ENCODE results near the gene ATP6V1A. TPM values are rescaled to one million over a fixed set of nuclear protein-coding genes. Genes with fewer than 3 reads are reported as not detected.

ATP6V1A gene
- total RNA-seq, 2 donors from 2014 or later = 48.8 to 69.5 TPM

DNA sequence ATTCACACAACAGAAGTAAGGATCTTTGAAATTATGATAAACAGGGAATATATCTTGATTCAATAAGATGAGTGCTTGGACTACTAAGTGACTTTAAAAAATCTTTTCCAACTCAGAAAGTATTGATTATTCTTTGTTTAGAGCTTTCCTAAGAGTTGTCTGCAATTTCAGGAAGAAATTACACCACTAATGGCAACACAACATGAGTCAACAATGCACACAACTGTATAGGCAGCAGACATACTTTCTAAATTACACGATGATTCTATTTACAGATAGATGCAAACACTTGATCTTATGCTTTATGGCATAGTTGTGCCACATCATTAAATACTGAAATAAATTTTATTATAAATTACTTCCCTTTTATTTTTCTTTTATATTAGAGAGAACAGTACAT is 5.2 kb upstream of the ATP6V1A start:
- no peak for ATAC-seq
- DNase-seq (ENCODE audit: low spot score in 2 of 2) = no peak
- H3K27ac Mint-ChIP-seq = no peak overlapping the region
- peaks cover 25 to 29% of the 10 kb centered on the region in 2 donors for H3K36me3 Mint-ChIP-seq
- no peaks in the 10 kb centered on the region for H3K9me3 Mint-ChIP-seq

DNA sequence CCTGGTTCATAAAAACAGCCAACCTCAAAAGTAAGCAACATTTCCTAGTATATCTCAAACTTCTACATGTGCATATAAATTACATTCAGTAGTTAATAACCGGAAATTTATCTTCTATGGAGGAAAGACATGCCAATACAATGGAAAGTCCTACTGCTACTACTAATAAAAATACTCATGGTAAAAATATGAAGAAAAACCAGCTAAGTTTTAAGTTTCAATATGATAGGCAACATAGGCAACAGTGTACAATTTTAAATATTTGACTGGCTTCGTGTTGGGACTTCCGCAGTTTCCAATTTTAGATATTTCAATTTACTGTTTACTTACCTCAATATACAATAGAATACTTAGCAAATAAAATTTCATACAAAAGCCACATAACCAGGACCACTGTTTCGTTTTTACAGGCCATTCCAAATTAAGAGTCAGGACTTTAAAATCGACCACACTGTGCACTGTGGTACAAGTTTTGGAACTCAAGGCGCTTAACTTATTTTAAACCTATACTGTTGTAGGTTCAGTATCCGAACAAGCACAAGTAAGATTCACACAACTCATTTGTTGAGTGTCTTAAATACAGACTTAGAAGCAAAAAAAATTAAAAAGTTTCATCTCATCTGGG is 3.7 kb upstream of the ATP6V1A start:
- H3K9me3 Mint-ChIP-seq = no peaks in the 10 kb centered on the region
- H3K27ac Mint-ChIP-seq = peak overlapping the region in 1 of 2 donors; percentile 85
- DNase-seq (ENCODE audit: low spot score in 2 of 2) (no peak), ATAC-seq (no peak)
- H3K36me3 Mint-ChIP-seq = peaks cover 30 to 35% of the 10 kb centered on the region in 2 donors

DNA sequence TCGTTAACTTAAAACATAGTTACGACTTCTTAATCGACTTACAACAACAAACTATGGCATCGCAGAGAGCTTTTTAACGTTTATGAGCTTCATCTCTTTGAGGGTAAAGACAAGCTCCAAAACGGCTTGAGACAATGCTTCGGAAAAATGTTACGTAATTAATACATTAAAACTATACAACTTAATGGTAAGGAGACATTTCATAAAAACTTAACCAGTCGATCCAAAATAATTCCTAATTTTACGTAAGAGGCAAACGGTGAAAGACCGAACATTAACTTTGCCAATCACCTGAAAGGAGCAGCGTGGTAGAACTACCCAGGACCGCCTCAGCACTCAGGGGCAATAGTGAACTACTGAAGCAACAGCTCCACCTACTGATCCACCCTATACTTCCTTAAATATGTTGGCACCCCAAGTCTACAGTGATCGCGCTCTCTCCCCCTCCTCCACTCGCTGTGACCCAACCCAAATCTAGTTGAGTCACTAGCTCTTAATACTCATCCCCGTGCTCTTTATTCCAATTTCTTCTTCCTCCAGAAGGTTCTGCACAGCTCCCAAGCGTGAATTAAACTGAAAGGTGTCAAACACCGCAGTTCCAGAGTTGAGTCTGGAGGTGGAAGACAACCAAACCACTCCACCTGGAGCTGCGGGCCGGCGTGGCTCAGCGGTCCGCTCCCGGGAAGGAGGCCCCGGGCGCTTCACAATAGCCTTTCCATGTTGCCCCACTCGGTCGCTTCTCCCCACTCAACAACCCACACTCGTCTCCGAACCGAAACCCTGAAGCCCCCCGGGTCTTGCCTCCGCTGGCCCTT is 1.7 kb upstream of the ATP6V1A start:
- H3K27ac Mint-ChIP-seq = peak overlapping the region; percentile 99 to 100
- ATAC-seq (peak; percentile 67 to 72), DNase-seq (ENCODE audit: low spot score in 2 of 2) (peak; percentile 73 to 79)
- H3K9me3 Mint-ChIP-seq = no peaks in the 10 kb centered on the region
- peaks cover 30 to 35% of the 10 kb centered on the region in 2 donors for H3K36me3 Mint-ChIP-seq

DNA sequence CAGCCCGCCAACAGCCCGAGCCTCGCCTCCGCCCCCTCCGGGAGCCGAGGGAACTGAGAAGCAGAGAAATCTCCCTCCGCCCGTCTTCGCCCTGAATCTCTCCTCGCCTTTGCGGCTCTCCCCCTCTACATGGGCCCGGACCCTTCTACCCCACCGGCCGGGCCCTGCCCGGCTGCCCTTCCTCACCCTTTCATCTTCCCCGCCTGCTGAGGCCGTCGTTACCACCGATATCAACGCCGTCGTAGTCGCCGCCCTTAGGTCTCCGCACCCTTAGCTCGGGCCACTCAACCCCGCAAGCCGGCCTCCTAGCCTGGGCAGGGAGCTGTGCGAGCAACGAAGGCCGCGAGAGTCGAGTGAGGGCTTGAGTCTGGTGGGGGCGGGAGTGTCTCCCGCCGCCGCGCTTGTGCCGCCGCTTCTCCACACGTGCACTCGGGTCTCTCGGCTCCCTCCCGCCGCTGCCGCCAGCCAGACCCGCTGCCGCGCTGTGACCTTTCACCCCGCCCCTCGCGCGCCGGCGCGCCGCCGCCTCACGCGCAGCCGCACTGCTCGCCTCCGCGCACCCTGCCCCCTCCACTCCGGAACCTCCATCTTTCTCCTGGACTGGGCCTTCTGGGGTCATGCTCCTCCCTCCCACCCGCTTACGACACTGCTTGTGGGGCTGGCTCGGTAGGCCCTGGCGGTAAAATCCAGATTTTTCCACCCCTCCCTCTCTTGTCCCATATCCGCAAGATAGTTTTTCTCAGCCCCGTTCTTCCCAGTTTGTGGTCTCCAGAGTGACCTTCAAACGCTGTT is 883 bp upstream of the ATP6V1A start, which contains the start of gene NAA50:
TSS of gene NAA50 (minus strand) at position 494 of the 792 bp plus-strand sequence. CDS start at position 194, 300 bp downstream.
- H3K27ac Mint-ChIP-seq = peak within 1 kb of the TSS; percentile 100

DNA sequence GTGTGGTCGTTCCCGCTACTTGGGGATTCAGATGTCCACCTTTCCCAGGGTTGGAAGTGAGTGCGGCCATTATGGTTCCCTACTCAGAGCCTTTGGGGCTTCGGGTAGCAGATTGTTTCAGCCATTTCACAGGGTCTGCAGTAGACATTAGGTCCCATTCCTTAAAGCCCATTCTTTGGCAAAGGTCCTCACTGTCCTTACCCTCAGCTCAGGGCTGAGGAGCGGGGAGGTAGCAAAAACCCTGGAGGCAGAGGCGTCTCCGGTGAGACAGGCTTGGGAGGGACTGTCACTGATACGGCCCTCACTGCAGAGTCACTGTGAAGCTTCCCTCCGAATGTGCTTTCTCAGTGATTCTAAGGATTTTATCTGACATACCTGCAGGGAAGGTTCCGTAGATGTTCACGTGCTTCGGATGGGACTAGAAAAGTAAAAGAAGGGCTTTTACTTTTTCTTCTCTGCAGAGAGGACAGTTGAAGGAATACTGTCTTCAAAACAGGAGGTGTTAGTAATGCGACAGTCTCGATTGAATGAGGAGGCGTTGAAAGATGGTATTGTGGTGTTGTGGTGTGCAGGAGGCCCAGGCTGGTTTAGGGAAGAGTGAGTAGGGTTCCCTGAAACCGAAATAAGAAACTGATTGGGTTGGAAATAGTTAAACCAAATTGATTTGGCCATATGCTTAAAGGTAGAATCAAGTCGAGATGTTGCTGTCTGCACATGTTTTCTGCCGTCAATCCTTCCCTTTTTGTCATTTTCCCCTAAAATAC is 630 bp downstream of the ATP6V1A start:
- Mint-ChIP-seq H3K27ac (peak overlapping the region; percentile 100), H3K36me3 (peaks cover 30 to 35% of the 10 kb centered on the region in 2 donors), H3K9me3 (no peaks in the 10 kb centered on the region)
- DNase-seq (ENCODE audit: low spot score in 2 of 2) = peak; percentile 38 to 57
- peak; percentile 46 to 49 for ATAC-seq

More for the DNA sequence above, 883 bp upstream of the ATP6V1A start, which contains the start of gene NAA50:
- no peaks in the 10 kb centered on the region for H3K9me3 Mint-ChIP-seq
- ATAC-seq = peak; percentile 71 to 76
- peaks cover 30 to 35% of the 10 kb centered on the region in 2 donors for H3K36me3 Mint-ChIP-seq
- DNase-seq (ENCODE audit: low spot score in 2 of 2) = peak; percentile 85 to 89

DNA sequence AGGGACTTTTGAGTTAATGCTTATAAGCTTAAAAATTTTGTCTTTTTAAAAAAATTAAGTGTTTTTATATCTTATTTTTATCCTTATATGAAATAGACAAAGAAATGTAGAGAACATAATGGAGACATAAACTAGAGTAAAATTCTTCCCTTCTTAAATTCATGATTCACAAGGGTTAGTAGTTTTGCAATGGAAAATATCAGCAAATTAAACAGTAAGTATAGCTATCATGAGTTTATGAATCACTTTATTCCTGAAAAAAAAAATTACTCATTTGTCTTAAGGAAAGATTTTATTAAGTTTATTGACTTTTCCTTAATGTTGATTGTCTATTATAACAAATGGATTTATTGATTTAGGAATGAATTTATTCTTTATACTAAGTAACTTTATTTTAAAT is 4.3 kb downstream of the ATP6V1A start:
- Mint-ChIP-seq H3K36me3 (peaks cover 10 to 11% of the 10 kb centered on the region in 2 donors), H3K27ac (no peak overlapping the region), H3K9me3 (no peaks in the 10 kb centered on the region)
- DNase-seq (ENCODE audit: low spot score in 2 of 2) (no peak), ATAC-seq (no peak)

DNA sequence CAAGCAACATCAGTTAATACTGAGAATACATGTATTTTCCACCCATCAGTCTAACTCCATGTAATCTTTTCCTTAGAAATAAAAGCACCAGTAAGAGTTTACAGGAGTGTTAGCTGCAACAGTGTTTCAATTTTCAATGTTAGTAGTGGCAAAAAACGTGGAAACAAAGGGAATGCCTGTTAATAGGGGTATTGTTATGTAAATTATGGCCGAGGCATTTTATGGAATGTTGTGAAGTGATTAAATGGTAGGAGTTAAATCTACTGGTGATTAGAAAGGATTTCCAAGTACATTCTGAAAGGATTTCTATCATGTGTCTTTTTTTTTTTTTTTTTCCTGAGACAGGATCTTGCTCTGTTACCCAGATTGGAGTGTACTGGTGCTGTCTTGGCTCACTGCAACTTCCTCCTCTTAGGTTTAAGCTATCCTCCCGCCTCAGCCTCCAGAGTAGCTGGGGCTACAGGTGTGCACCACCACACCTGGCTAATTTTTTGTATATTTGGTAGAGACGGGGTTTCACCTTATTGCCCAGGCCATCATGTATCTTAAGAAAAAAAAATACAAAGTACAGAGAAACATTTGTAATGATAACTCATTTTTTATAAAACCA is 6.6 kb downstream of the ATP6V1A start:
- DNase-seq (ENCODE audit: low spot score in 2 of 2) = no peak
- Mint-ChIP-seq H3K36me3 (peaks cover 0 to 9% of the 10 kb centered on the region in 2 donors), H3K9me3 (peaks cover 0 to 3% of the 10 kb centered on the region in 2 donors), H3K27ac (no peak overlapping the region)
- ATAC-seq = no peak

DNA sequence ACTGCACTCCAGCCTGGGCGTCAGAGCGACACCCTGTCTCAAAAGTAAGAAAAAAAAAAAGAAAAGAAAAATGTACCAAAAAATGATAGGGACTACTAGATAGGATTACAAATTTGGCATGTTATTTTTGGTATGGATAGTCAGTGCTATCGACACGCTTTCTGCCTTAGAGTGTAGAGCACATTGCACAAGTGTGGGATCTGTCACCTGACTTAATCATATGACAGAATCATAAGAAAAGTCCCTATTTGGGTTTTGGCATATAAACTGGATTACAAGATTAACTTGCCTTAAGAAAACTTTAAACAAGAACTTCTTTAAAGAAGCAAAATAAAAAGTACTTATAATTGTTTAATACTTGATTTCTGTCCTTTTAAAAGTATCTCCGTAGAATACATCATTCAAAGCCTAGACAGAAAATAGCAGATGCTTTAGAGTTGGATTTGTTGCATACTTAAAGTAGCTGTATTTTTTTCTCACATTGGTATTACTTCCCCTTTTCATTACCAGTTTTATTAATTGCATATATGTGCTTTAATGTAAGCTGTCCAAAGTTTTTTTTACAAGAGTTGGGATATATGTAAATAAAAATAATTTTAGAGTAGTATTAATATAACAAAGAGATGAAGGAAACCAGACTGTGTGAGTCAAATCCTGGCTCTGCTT is 7.8 kb downstream of the ATP6V1A start:
- Mint-ChIP-seq H3K27ac (no peak overlapping the region), H3K9me3 (peaks cover 0 to 4% of the 10 kb centered on the region in 2 donors), H3K36me3 (peaks cover 0 to 16% of the 10 kb centered on the region in 2 donors)
- ATAC-seq (no peak), DNase-seq (ENCODE audit: low spot score in 2 of 2) (no peak)

DNA sequence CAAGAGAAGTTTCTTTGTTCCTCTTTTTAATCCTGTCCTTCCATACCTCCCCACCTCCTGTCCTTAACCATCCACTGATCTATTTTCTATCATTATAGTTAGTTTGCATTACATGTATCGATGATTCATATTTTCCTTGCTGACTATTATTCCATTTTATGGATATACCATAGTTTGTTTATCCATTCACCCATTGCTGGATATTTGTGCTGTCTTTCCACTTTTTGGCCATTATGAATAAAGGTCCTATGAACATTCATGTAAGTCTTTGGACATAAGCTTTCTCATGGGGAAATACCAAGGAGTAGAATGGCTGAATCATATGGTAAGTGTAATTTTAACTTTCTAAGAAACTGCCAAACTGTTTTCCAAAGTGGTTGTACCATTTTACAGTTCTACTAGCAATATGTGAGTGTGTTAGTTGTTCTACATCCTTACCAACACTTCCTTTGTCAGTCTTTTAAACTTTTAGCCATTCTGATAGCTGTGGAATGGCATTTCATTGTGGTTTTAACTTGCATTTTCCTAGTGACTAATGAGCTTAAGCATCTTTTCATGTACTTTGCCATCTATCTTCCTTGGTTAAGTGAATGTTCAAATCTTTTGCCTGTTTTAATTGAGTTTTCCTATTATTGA is 11.7 kb downstream of the ATP6V1A start:
- Mint-ChIP-seq H3K9me3 (peaks cover 0 to 4% of the 10 kb centered on the region in 2 donors), H3K36me3 (peaks cover 0 to 16% of the 10 kb centered on the region in 2 donors), H3K27ac (peak overlapping the region in 1 of 2 donors; percentile 65)
- peak in 1 of 2 donors; percentile 88 for ATAC-seq
- no peak for DNase-seq (ENCODE audit: low spot score in 2 of 2)

DNA sequence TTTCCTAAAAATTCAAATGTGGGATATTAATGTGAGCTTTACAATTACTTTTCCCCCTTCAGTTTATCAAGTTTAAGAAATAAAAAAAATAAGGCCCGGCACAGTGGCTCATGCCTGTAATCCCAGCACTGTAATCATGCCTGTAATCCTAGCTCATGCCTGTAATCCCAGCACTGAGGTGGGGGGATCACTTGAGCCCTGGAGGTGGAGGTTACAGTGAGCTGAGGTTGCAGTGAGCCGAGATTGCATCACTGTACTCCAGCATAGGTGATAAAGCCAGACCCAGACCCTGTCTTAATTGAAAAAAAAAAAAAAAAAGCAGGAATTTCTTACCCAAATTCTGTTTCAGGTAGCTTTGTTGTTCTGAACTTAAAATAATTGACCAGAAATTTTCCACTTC is 17.9 kb downstream of the ATP6V1A start:
- H3K27ac Mint-ChIP-seq = no peak overlapping the region
- no peaks in the 10 kb centered on the region for H3K9me3 Mint-ChIP-seq
- DNase-seq (ENCODE audit: low spot score in 2 of 2) (no peak), ATAC-seq (no peak)
- no peaks in the 10 kb centered on the region for H3K36me3 Mint-ChIP-seq

DNA sequence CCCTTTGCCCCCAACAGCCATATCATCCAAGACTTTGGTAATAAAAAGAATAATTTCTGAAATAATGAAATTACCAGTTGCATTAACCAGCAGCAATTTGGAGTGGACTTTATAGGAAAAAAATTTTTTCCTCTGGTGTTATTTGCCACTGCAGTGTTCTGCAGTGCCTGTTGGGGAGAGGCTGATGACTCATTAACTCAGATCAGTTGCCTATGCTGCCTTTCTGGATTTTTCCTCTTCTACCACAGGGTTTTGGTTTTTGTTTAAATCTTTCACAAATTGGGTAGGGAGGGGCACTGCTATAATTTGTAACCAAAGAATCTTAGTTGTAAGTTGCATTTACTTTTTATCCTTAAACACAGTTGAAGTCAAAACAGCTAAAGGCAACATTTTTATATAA is 22.7 kb downstream of the ATP6V1A start:
- DNase-seq (ENCODE audit: low spot score in 2 of 2) (no peak), ATAC-seq (peak; percentile 61 to 73)
- no peaks in the 10 kb centered on the region for H3K9me3 Mint-ChIP-seq
- no peak overlapping the region for H3K27ac Mint-ChIP-seq
- H3K36me3 Mint-ChIP-seq = no peaks in the 10 kb centered on the region

DNA sequence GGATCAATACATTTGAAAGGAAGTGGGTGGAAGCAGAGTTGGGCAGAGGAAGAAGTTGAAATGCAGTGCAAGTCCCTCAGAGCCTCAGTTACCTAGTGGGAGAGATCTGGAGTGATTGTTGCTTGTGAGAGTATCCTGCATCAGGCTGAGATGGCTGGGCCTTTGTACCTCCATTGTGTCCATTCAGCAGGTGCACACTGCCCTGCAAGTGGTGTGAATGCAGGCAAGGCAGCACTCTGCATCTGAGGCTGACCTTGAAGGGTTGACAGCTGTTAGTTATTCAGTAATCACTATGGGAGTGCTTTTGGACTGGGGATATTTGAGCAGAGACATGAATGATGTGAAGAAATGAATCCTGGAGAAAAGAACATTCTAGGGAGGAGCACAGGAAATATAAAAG is 25.2 kb downstream of the ATP6V1A start:
- Mint-ChIP-seq H3K36me3 (no peaks in the 10 kb centered on the region), H3K27ac (no peak overlapping the region), H3K9me3 (no peaks in the 10 kb centered on the region)
- ATAC-seq = no peak
- no peak for DNase-seq (ENCODE audit: low spot score in 2 of 2)

DNA sequence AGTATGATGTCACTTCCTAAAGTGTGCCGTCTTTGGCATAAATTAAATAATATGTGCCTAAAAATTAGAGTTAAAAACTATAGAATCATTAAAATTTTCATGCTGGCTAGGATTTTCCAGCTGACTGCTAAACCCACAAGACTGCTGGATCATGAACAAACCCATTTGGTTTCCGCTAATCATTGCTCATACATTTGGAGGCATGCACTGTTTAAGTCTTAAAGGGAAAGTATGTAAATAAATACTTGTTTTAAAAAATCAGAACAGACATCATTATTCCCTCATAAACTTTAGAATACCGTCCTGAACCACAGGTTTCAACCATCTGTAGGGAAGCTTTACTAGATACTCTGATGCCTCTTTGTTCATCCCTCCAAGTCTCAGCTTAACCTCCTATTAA is 26.5 kb downstream of the ATP6V1A start:
- ATAC-seq = no peak
- no peak overlapping the region for H3K27ac Mint-ChIP-seq
- H3K36me3 Mint-ChIP-seq = no peaks in the 10 kb centered on the region
- no peak for DNase-seq (ENCODE audit: low spot score in 2 of 2)
- no peaks in the 10 kb centered on the region for H3K9me3 Mint-ChIP-seq

DNA sequence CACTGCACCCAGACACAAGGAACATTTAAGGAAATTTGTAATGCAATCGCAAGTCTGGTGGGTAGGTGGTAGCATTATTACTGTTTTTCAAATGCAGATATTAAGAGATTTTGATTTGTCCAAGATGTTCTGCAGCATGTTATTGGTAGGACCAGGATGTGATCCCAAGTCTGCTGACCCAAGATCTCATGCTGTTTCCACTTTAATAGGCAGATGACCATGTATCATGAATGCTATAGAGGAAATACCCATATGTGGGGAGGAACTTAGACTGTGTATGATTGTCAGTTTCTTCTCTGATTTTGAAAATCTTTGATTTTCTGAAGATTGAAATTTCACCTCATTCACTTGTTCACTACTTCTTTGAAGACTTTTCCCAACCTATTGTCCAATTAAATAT is 28.7 kb downstream of the ATP6V1A start:
- Mint-ChIP-seq H3K36me3 (no peaks in the 10 kb centered on the region), H3K27ac (no peak overlapping the region), H3K9me3 (no peaks in the 10 kb centered on the region)
- ATAC-seq (no peak), DNase-seq (ENCODE audit: low spot score in 2 of 2) (no peak)

DNA sequence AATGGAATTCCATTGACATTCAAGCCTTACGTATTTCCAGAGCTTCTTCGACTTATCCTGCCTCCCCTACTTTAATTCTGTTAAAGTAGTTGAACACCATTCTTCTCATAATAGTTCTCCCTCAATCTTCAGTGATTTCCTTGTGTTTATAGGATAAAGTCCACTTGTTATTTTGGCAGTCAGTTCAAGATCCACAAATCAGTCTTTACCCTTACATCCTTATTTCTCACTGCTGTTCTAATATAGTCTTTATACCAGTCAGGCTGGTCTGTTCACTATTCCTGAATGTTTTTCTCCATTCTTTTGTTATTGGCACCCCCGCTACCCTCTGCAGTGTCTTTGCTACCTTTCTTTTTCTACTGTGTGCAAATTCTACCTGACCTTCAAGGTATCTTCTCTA is 29.7 kb downstream of the ATP6V1A start:
- ATAC-seq (no peak), DNase-seq (ENCODE audit: low spot score in 2 of 2) (no peak)
- no peaks in the 10 kb centered on the region for H3K9me3 Mint-ChIP-seq
- H3K36me3 Mint-ChIP-seq = no peaks in the 10 kb centered on the region
- no peak overlapping the region for H3K27ac Mint-ChIP-seq

All from activated naive CD4-positive, alpha-beta T cell treated with anti-CD3 and anti-CD28 coated beads, Interleukin-2, amount 50 U/mL, for 72 hours (primary cell).